ENCODE results near the gene TMC6.
"Not testable (repeated sequence)": the region's sequence is repeated elsewhere in the genome, so short reads cannot be mapped to it uniquely, and the experiment has no call there.

Gene TMC6

DNA sequence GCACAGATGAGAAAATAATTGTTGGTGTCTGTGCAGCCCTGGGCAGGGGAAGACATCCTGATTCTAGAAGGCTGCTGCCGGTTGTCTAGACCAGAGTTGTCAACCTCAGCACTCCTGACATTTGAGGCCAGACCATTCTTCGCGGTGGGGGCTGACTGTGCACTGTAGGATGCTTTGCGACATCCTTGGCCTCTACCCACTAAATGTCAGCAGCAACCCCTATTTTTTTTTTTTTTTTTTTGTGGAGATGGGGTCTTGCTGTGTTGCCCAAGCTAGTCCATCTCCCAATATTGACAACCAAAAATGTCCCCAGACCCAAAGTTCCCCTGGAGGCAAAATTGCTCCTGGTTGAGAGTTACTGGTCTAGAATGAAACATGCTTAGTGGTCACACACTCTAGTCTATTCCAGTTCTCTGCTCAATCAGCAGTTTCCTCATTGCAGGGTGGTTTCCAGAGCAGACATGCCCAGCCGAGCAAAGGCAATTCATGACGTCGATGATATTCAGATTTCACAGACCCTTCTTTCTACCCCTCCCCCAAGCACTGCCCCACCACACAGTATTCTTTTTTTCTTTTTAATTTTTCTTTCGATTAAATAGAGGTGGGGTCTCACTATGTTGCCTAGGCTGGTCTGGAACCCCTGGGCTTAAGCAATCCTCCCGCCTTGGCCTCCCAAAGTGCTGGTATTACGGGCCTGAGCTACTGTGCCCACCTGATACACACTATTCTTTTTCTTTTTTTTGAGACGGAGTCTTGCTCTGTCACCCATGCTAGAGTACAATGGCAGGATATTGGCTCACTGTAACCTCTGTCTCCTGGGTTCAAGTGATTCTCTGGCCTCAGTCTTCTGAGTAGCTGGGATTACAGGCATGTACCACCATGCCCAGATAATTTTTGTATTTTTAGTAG, 26.6 kb upstream of the TMC6 start:
- DNase-seq, result peak; percentile 89

- no peak for DNase-seq
Measured at GRCh38 chr17:78151514-78152008, 23.0 kb upstream of the TMC6 start.

DNA sequence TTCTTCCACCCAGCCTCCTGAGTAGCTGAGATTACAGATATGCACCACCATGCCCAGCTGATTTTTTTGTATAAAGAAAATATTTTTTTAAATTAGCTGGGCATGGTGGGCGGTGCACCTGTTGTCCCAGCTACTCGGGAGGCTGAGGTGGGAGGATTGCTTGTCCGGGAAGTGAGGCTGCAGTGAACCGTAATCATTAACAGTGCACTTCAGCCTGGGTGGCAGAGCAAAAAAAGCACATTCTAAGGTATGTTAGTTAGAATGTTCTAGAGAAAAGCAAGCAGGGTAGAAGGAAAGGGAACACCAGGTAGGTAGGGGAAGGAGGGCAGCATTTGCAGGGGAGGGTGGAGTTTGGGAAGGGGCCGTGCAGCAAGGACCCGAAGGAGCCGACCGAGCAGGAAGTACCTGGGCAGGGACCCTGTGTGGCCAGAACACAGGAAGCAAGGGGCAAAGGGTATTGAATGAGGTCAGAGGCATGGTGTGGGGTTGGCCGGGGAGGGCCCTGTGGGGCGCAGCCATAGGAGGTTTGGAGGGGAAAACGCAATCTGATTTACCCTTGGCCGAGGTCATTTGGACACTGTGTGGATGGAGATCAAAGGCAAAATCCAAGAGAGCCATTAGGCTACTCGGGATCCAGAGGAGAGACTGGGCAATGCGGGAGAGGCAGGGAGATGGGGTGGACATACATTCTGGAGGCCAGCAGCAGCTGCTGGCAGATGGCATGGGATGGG, 19.9 kb upstream of the TMC6 start:
- no peak for DNase-seq

GRCh38 chr17:78147315-78147998, 18.9 kb upstream of the TMC6 start:
- DNase-seq, result no peak

GRCh38 chr17:78146881-78147280, 18.3 kb upstream of the TMC6 start:
- DNase-seq, result no peak

DNA sequence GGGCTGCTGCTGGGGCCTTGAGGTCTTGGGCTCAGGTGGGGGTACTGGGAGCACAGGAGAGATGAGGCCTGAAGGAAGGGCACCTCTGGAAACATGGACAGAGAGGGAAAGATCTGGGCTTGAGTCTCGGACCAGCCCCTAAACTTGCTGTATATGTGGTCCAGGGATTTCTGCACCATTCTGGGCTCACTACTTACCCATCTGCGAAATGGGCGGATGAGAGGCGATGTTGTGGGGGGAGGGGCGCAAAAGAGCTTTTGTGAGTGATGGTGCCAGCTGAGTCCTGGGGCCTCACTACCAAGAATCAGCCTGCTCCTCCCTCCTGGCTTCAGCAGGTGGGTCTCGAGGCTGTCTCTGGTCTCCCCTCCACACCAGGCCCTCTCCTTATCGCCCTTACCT, 17.9 kb upstream of the TMC6 start:
- no peak for DNase-seq

- no peak for DNase-seq
Measured at GRCh38 chr17:78144736-78145641, 16.4 kb upstream of the TMC6 start.

DNA sequence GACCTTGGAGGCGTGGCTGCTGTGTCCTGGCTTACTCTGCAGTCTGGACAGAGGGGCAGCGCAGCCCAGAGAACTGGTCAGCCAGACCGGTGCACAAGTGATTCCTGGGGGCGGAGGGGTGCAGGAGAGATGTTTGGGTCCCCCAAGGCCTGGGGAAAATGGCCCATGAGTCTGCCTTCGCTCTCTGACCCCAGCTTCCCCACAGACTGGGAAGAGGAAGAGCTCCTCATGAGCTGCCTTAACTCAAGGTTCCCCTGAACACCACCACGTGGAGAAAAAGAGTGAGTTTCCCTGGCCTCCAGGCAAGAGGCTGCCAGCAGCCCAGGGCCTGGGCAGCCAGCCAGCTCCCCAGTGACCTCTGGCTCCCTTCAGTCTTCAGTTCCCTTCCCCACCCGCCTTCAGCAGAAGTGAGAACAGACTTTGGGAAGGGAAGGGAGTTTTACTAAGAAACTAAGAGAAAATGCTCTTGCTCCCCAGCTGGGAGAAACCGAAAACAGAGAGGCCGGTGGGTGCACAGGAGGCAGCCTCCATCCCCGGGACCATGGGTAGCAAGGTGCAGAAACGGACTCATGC, 15.7 kb upstream of the TMC6 start:
- peak; percentile 98 for DNase-seq

GRCh38 chr17:78143214-78144146, 14.9 kb upstream of the TMC6 start:
- DNase-seq, result no peak

GRCh38 chr17:78142119-78142861, 13.7 kb upstream of the TMC6 start:
- DNase-seq, result peak; percentile 57

DNA sequence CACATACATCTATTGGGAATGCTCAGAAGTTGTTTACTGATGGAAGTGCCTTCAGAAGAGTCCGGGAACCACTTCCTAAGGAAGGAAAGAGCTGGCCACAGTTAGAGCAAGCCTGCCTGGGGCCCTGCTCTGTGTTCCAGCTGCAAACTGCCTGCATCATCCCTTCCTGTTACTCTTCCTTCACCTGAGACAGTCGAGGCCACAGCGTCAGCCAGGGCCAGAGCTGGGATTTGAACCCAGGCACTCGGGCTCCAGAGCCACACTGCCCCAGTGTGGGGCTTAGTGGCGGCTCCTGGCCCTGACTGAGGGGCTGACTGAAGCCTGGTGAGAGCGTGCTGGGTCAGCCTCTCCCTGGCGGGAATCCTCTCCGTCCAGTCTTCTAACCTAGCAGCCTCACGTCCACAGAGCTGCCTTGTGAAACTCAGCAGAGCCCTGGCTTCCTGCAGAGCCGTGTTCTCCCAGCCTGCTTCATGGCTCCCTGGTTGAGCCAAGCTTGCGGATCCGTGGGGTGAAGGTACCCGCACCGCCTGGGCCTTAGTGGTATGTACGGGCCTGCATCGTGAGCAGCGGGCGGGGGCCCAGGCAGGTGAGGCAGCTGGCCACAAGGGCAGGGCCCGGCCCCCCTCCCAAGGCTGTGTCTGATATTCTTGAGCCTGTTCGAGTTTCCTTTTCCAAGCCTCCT, 13.0 kb upstream of the TMC6 start:
- DNase-seq, result no peak

- peak; percentile 98 for DNase-seq
Measured at GRCh38 chr17:78140169-78141051, 11.9 kb upstream of the TMC6 start.

DNA sequence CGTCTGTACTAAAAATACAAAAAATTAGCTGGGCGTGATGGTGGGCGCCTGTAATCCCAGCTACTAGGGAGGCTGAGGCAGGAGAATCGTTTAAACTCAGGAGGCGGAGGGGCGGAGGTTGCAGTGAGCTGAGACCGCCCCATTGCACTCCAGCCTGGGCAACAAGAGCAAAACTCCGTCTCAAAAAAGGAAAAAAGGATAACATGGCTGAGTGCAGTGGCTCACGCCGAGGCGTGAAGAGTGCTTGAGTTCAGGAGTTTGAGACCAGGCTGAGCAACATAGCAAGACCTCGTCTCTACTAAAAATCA, 11.3 kb upstream of the TMC6 start:
- not testable (repeated sequence) for DNase-seq

DNA sequence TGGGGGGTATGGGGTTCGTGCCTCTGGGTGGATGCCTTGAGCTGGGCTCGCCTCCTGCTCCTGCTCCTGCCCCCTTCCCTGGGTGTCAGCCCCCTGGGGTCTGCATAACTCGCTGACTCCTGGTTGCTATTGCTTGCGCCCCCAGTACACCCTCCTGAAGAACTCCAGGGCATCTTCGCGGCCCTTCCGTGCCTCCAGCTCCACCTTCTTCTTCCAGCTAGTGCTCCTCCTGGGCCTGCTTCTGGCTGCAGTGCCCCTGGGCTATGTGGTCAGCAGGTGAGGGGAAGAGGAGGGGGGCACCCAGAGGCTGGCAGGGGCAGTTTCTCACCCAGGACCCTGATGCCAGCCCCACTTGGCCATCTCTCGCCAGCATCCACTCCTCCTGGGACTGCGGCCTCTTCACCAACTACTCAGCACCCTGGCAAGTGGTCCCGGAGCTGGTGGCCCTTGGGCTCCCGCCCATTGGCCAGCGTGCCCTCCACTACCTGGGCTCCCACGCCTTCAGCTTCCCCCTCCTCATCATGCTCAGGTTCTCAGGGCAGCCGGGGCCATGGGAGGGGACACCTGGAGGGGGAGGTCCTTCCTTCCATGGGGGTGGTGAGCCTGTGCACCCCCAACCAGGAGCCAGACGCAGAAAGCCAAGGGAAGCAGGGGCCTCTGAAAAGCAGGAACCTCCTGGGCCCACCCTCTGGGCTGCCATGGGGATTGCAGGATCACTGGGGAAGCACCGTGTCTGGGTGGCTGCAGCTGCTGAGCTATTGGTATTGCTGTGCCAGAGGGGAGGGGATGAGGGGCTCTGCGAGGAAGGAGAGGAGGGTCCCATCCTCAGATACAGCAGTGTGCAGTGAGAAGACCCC, 9.9 kb upstream of the TMC6 start:
- no peak for DNase-seq

DNA sequence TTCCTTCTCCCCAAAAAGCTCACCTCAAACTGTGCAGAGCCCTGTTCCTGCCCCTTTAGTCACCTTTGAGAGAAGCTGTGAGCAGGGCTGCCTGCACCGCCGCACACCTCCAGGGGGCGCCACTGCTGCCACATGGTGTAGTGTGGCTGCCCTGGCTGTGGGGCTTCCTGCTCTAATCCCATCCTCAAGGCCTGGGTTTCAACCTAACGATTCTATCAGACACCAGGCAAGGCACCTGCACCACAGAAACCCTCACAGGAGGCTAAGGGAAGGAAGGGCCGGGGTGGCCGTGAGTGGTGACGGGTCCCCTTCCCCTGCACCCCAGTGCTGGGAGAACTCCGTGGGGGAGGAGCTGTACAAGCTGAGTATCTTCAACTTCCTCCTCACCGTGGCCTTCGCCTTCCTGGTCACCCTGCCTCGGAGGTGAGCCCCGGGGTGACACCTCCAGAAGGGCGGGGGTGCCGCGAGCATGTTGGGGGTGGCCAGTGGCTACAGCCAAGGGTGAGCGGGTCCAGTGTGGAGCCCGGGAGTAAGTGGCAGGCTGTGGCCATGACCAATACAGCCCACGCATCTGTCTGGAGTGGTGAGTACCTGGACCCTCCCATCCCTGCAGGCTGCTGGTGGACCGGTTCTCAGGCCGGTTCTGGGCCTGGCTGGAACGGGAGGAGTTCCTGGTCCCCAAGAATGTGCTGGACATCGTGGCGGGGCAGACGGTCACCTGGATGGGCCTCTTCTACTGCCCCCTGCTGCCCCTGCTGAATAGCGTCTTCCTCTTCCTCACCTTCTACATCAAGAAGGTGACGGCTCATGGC, 9.0 kb upstream of the TMC6 start:
- no peak for DNase-seq

DNA sequence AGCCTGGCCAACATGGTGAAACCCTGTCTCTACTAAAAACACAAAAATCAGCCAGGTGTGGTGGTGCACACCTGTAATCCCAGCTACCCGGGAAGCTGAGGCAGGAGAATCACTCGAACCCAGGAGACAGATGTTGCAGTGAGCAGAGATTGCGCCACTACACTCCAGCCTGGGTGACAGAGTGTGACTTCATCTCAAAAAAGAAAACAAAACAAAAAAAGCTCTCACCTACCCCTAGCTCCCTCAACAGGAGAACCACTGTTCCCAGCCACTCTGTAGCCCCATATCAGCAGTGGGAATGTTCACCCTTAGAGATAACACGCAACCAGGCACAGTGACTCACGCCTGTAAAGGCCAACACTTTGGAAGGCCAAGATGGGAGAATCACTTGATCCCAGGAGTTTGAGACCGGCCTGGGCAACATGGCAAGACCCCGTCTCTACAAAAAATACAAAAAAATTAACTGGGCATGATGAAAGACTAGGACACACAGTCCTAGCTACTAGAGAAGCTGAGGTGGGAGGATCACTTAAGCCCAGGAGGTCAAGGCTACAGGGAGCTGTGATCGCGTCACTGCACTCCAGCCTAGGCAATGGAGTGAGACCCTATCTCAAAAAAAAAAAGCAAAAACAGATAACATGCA, 7.4 kb upstream of the TMC6 start:
- no peak for DNase-seq
